Measurements from ENCODE around the gene CNOT4. TPM values are rescaled to one million over a fixed set of nuclear protein-coding genes. Genes with fewer than 3 reads are reported as not detected.

The CNOT4 gene
- total RNA-seq, 2 donors from 2014 or later, result 19.0 to 44.7 TPM

- Histone ChIP-seq H3K9me3 (no peaks in the 10 kb centered on the region), H3K4me1 (replicated peaks) (no peaks in the 10 kb centered on the region), H3K36me3 (no peaks in the 10 kb centered on the region), H3K4me3 (no peak overlapping the region), H3K27ac (no peak overlapping the region), H3K27me3 (replicated peaks; ENCODE audit: insufficient read depth) (no peaks in the 10 kb centered on the region)
- 83% methylated on average over 5 of the region's 5 CpGs for WGBS
- TF ChIP-seq, protein P1, sequence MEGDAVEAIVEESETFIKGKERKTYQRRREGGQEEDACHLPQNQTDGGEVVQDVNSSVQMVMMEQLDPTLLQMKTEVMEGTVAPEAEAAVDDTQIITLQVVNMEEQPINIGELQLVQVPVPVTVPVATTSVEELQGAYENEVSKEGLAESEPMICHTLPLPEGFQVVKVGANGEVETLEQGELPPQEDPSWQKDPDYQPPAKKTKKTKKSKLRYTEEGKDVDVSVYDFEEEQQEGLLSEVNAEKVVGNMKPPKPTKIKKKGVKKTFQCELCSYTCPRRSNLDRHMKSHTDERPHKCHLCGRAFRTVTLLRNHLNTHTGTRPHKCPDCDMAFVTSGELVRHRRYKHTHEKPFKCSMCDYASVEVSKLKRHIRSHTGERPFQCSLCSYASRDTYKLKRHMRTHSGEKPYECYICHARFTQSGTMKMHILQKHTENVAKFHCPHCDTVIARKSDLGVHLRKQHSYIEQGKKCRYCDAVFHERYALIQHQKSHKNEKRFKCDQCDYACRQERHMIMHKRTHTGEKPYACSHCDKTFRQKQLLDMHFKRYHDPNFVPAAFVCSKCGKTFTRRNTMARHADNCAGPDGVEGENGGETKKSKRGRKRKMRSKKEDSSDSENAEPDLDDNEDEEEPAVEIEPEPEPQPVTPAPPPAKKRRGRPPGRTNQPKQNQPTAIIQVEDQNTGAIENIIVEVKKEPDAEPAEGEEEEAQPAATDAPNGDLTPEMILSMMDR (IDR thresholded peaks at IDR 0.05), result no peak
- TF ChIP-seq POLR2A (IDR thresholded peaks at IDR 0.05) (no peak), POLR2AphosphoS5 (IDR thresholded peaks at IDR 0.05) (no peak)
- intact Hi-C loops (cut with DNase I), result no loop called here
- no peak for DNase-seq (ENCODE audit: low spot score)
Measured at GRCh38 chr7:135375908-135376699, 133.8 kb downstream of the CNOT4 start.

- intact Hi-C loops (cut with DNase I), result no loop called here
- Histone ChIP-seq H3K27me3 (replicated peaks; ENCODE audit: insufficient read depth) (no peaks in the 10 kb centered on the region), H3K36me3 (no peaks in the 10 kb centered on the region), H3K4me3 (no peak overlapping the region), H3K4me1 (replicated peaks) (no peaks in the 10 kb centered on the region), H3K9me3 (no peaks in the 10 kb centered on the region), H3K27ac (no peak overlapping the region)
- DNase-seq (ENCODE audit: low spot score), result no peak
- WGBS, result 91% methylated on average over 3 of the region's 3 CpGs
- TF ChIP-seq, protein P1 (IDR thresholded peaks at IDR 0.05), result no peak
- TF ChIP-seq POLR2AphosphoS5 (IDR thresholded peaks at IDR 0.05), result no peak
- no peak for TF ChIP-seq POLR2A (IDR thresholded peaks at IDR 0.05)
Measured at GRCh38 chr7:135374736-135375135, 135.2 kb downstream of the CNOT4 start.

DNA sequence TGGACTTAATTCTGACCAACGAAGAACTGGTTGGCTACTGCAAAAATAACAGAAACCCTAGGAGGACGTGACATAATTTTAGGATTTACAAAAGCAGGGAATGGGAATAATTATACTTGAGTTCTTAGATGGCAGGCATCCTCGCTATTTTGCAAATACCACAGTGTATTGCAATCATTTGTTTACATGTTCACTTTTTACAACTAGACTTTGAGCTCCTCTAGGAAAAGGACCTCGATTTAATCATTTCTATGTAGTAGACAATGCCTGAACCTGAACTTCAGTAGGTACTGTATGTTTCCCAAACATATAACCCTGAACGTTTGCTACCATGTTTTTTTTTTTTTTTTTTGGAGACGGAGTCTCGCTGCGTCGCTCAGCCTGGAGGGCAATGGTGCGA is 137.7 kb downstream of the CNOT4 start:
- Histone ChIP-seq H3K9me3 (no peaks in the 10 kb centered on the region), H3K36me3 (no peaks in the 10 kb centered on the region), H3K27ac (no peak overlapping the region), H3K4me1 (replicated peaks) (no peaks in the 10 kb centered on the region), H3K4me3 (no peak overlapping the region), H3K27me3 (replicated peaks; ENCODE audit: insufficient read depth) (no peaks in the 10 kb centered on the region)
- WGBS, result 89% methylated on average over 10 of the region's 10 CpGs
- intact Hi-C loops (cut with DNase I), result no loop called here
- no peak for DNase-seq (ENCODE audit: low spot score)
- TF ChIP-seq, protein P1 (IDR thresholded peaks at IDR 0.05), result no peak
- no peak for TF ChIP-seq POLR2AphosphoS5 (IDR thresholded peaks at IDR 0.05)
- TF ChIP-seq POLR2A (IDR thresholded peaks at IDR 0.05), result no peak

- H3K9me3 ChIP-seq, result no peaks in the 10 kb centered on the region
- no peaks in the 10 kb centered on the region for H3K4me1 ChIP-seq (replicated peaks)
- no peak for DNase-seq (ENCODE audit: low spot score)
- 50% methylated on average over 1 of the region's 1 CpG for WGBS
- H3K4me3 ChIP-seq, result no peak overlapping the region
- TF ChIP-seq, protein P1 (IDR thresholded peaks at IDR 0.05), result no peak
- TF ChIP-seq POLR2A (IDR thresholded peaks at IDR 0.05) (no peak), POLR2AphosphoS5 (IDR thresholded peaks at IDR 0.05) (no peak)
- H3K36me3 ChIP-seq, result no peaks in the 10 kb centered on the region
- H3K27me3 ChIP-seq (replicated peaks; ENCODE audit: insufficient read depth), result no peaks in the 10 kb centered on the region
- intact Hi-C loops (cut with DNase I), result no loop called here
- H3K27ac ChIP-seq, result no peak overlapping the region
Measured at GRCh38 chr7:135370656-135371055, 139.2 kb downstream of the CNOT4 start.

DNA sequence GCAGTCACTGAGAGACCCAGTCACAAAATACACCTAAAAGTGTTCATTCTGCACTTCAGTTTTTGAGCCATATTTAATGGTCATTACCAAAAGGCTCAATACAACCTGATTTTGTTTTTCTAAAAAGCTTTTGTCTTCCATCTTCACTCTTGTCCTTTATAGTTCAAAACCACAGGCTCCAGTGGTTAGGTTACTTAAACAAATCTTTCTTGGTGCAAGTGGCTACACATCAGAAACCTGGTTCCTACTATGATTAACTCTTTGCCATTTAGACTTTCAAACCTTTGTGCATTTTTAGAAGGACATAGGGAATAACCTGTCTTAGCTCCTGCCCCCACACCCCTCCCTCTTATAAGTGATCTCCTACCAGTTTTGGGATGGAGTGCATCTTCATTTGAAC is 140.5 kb downstream of the CNOT4 start:
- Histone ChIP-seq H3K36me3 (no peaks in the 10 kb centered on the region), H3K4me1 (replicated peaks) (no peaks in the 10 kb centered on the region), H3K9me3 (no peaks in the 10 kb centered on the region), H3K27ac (no peak overlapping the region), H3K4me3 (no peak overlapping the region), H3K27me3 (replicated peaks; ENCODE audit: insufficient read depth) (no peaks in the 10 kb centered on the region)
- intact Hi-C loops (cut with DNase I), result no loop called here
- TF ChIP-seq, protein P1 (IDR thresholded peaks at IDR 0.05), result no peak
- TF ChIP-seq POLR2AphosphoS5 (IDR thresholded peaks at IDR 0.05), result no peak
- no peak for TF ChIP-seq POLR2A (IDR thresholded peaks at IDR 0.05)
- DNase-seq (ENCODE audit: low spot score), result no peak

Measured in prostate gland (tissue), 2 donors.